ENCODE results near the gene GREM2. TPM values are rescaled to one million over a fixed set of nuclear protein-coding genes. Genes with fewer than 3 reads are reported as not detected.

GREM2 gene
- total RNA-seq = 5.3 TPM

GRCh38 chr1:240611619-240612480, at the start of gene GREM2:
GREM2 (minus strand) TSS chr1:240612155; CDS start chr1:240493475, 118,680 bp downstream.

Small RNA genes lying within 50 kb of the gene (small RNA-seq; reads per million reads assigned to genes)
- not detected for gene RNU5F-8P

Measured in diencephalon (tissue), 1 donor.